ENCODE data around the gene MPP1.

DNA sequence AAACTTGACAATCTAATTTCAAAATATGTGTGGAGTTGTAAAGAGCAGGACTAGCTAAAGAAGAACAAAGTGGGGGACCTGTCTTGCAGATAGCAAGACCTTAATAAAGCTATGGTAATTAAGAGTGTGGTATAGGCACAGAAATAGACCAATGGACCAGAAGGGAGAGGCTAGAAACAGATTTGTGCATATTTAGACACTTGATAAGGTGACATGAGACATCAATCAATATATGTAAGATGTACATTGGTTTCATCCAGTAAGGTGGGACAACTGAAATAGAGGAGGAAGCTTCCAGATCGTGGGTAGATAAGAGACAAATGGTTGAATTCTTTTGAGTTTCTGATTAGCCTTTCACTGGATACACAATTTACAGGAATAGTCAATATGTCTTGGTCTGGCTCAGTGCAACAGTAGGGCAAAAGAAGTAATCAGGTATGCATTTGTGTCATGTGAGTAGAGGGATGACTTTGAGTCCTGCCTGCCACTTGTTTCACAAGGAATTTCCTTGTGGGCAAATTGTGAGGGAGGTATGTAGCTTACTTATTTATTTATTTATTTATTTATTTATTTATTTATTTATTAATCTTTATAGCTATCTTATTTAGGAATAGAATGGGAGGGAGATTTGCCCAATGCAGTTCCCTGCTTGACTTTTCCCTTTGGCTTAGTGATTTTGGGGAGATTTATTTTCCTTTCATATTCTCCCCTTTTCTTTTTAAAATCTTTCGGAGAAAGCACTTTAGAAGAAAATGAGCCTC, 7.2 kb upstream of the MPP1 start:
- TF ChIP-seq, protein P1, sequence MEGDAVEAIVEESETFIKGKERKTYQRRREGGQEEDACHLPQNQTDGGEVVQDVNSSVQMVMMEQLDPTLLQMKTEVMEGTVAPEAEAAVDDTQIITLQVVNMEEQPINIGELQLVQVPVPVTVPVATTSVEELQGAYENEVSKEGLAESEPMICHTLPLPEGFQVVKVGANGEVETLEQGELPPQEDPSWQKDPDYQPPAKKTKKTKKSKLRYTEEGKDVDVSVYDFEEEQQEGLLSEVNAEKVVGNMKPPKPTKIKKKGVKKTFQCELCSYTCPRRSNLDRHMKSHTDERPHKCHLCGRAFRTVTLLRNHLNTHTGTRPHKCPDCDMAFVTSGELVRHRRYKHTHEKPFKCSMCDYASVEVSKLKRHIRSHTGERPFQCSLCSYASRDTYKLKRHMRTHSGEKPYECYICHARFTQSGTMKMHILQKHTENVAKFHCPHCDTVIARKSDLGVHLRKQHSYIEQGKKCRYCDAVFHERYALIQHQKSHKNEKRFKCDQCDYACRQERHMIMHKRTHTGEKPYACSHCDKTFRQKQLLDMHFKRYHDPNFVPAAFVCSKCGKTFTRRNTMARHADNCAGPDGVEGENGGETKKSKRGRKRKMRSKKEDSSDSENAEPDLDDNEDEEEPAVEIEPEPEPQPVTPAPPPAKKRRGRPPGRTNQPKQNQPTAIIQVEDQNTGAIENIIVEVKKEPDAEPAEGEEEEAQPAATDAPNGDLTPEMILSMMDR (IDR thresholded peaks at IDR 0.05), result no peak
- TF ChIP-seq POLR2A (IDR thresholded peaks at IDR 0.05), result no peak

Measured in suprapubic skin (tissue), 3 donors.